ENCODE results near the gene GBF1.
"Not testable (repeated sequence)": the region's sequence is repeated elsewhere in the genome, so short reads cannot be mapped to it uniquely, and the experiment has no call there.

The GBF1 gene

GRCh38 chr10:102234888-102235597 lies 10.3 kb upstream of the GBF1 start:
- no peak for DNase-seq

GRCh38 chr10:102235598-102235920 lies 9.8 kb upstream of the GBF1 start:
- no peak for DNase-seq

- no peak for DNase-seq
Observed at GRCh38 chr10:102236006-102236405, 9.3 kb upstream of the GBF1 start.

GRCh38 chr10:102237711-102238252 lies 7.5 kb upstream of the GBF1 start:
- DNase-seq, result no peak

GRCh38 chr10:102240467-102241031 lies 4.8 kb upstream of the GBF1 start:
- no peak for DNase-seq

- no peak for DNase-seq
Observed at GRCh38 chr10:102241032-102241443, 4.3 kb upstream of the GBF1 start.

- peak; percentile 52 for DNase-seq
Observed at GRCh38 chr10:102241444-102242117, 3.8 kb upstream of the GBF1 start, which contains the start of gene PITX3. PITX3 (minus strand) TSS chr10:102241512; CDS start chr10:102232080, 9,432 bp downstream.

- no peak for DNase-seq
Observed at GRCh38 chr10:102242118-102242485, 3.2 kb upstream of the GBF1 start.

GRCh38 chr10:102243309-102243708 lies 2.0 kb upstream of the GBF1 start:
- DNase-seq, result no peak

GRCh38 chr10:102245932-102246251 lies 560 bp downstream of the GBF1 start:
- DNase-seq, result no peak

GRCh38 chr10:102246261-102246660 lies 929 bp downstream of the GBF1 start:
- no peak for DNase-seq

- DNase-seq, result no peak
Observed at GRCh38 chr10:102247734-102248133, 2.4 kb downstream of the GBF1 start.

- not testable (repeated sequence) for DNase-seq
Observed at GRCh38 chr10:102252508-102252907, 7.2 kb downstream of the GBF1 start.

GRCh38 chr10:102254426-102254825 lies 9.1 kb downstream of the GBF1 start:
- DNase-seq, result no peak

GRCh38 chr10:102255404-102255803 lies 10.1 kb downstream of the GBF1 start:
- DNase-seq, result no peak

- DNase-seq, result no peak
Observed at GRCh38 chr10:102261196-102261595, 15.9 kb downstream of the GBF1 start.

- no peak for DNase-seq
Observed at GRCh38 chr10:102261842-102262241, 16.5 kb downstream of the GBF1 start.

- no peak for DNase-seq
Observed at GRCh38 chr10:102262744-102263370, 17.5 kb downstream of the GBF1 start.

- no peak for DNase-seq
Observed at GRCh38 chr10:102264371-102264770, 19.0 kb downstream of the GBF1 start.

- no peak for DNase-seq
Observed at GRCh38 chr10:102266670-102267069, 21.3 kb downstream of the GBF1 start.

GRCh38 chr10:102267748-102268147 lies 22.4 kb downstream of the GBF1 start:
- DNase-seq, result no peak

- no peak for DNase-seq
Observed at GRCh38 chr10:102268375-102268888, 23.1 kb downstream of the GBF1 start.

GRCh38 chr10:102269017-102269416 lies 23.7 kb downstream of the GBF1 start:
- DNase-seq, result no peak

- DNase-seq, result no peak
Observed at GRCh38 chr10:102274062-102274461, 28.7 kb downstream of the GBF1 start.

Measured in NCI-H748 treated with DMSO at 0.1 percent for 48 hours (cell line).